WTC11 (cell line): Measurements from ENCODE around the gene IFNA2. TPM values are rescaled to one million over a fixed set of nuclear protein-coding genes. Genes with fewer than 3 reads are reported as not detected.

Source experiments
- AR ChIP-seq: fragments of 250-450 bp; sonication (Bioruptor Pico); IDR thresholded peaks from 2 replicates; pipeline ENCODE4 v1.9.0; 2021; ENCODE audit warnings: mild to moderate bottlenecking
- ATF2 ChIP-seq: sonication (generic); formaldehyde crosslinking; IDR thresholded peaks from 2 replicates; pipeline ENCODE4 v1.8.1; 2022; ENCODE audit warnings: low read depth, missing genetic modification reagents, borderline replicate concordance
- ATF3 ChIP-seq: sonication (generic); formaldehyde crosslinking; conservative IDR thresholded peaks from 2 replicates; pipeline ENCODE4 v1.8.1; 2022; ENCODE audit warnings: mild to moderate bottlenecking, missing genetic modification reagents
- FOXJ3 ChIP-seq: sonication (generic); formaldehyde crosslinking; IDR thresholded peaks from 2 replicates; pipeline ENCODE4 v1.9.0; 2021; ENCODE audit warnings: missing genetic modification reagents, mild to moderate bottlenecking, borderline replicate concordance
- FOXK1 ChIP-seq: sonication (generic); formaldehyde crosslinking; IDR thresholded peaks from 2 replicates; pipeline ENCODE4 v1.8.0; 2022; ENCODE audit warnings: mild to moderate bottlenecking, moderate library complexity, missing genetic modification reagents
- FOXP4 ChIP-seq: sonication (generic); formaldehyde crosslinking; IDR thresholded peaks from 2 replicates; pipeline ENCODE4 v1.8.0; 2022; ENCODE audit warnings: mild to moderate bottlenecking, missing genetic modification reagents
- GTF2I ChIP-seq: fragments of 250-450 bp; sonication (Bioruptor Pico); conservative IDR thresholded peaks from 2 replicates; pipeline ENCODE4 v1.4.0; 2021; ENCODE audit warnings: mild to moderate bottlenecking
- IRF1 ChIP-seq: sonication (generic); formaldehyde crosslinking; IDR thresholded peaks from 2 replicates; pipeline ENCODE4 v1.8.0; 2023; ENCODE audit warnings: missing genetic modification reagents
- JAZF1 ChIP-seq: fragments of 250-450 bp; sonication (Bioruptor Pico); IDR thresholded peaks from 2 replicates; pipeline ENCODE4 v1.9.0; 2021; ENCODE audit warnings: moderate library complexity, mild to moderate bottlenecking, inconsistent platforms
- JUN ChIP-seq: sonication (generic); formaldehyde crosslinking; IDR thresholded peaks from 2 replicates; pipeline ENCODE4 v1.8.0; 2023; ENCODE audit warnings: mild to moderate bottlenecking, missing genetic modification reagents
- KAT7 ChIP-seq: sonication (generic); formaldehyde crosslinking; IDR thresholded peaks from 2 replicates; pipeline ENCODE4 v1.8.1; 2023; ENCODE audit warnings: missing genetic modification reagents, mild to moderate bottlenecking, borderline replicate concordance
- MLX ChIP-seq: sonication (generic); formaldehyde crosslinking; IDR thresholded peaks from 2 replicates; pipeline ENCODE4 v1.8.1; 2023; ENCODE audit warnings: mild to moderate bottlenecking, missing genetic modification reagents, moderate library complexity
- NFYB ChIP-seq: sonication (generic); formaldehyde crosslinking; conservative IDR thresholded peaks from 2 replicates; pipeline ENCODE4 v1.8.0; 2022; ENCODE audit warnings: low read depth, missing genetic modification reagents
- PREB ChIP-seq: sonication (generic); formaldehyde crosslinking; IDR thresholded peaks from 2 replicates; pipeline ENCODE4 v1.8.1; 2022; ENCODE audit warnings: mild to moderate bottlenecking, missing genetic modification reagents, moderate library complexity, borderline replicate concordance
- RORB ChIP-seq: fragments of 250-450 bp; sonication (Bioruptor Pico); IDR thresholded peaks from 2 replicates; pipeline ENCODE4 v1.9.0; 2021; ENCODE audit warnings: mild to moderate bottlenecking
- SMAD3 ChIP-seq: sonication (generic); formaldehyde crosslinking; IDR thresholded peaks from 2 replicates; pipeline ENCODE4 v1.8.0; 2022; ENCODE audit warnings: missing genetic modification reagents, mild to moderate bottlenecking, borderline replicate concordance
- USF2 ChIP-seq: sonication (generic); formaldehyde crosslinking; IDR thresholded peaks from 2 replicates; pipeline ENCODE4 v1.8.1; 2023; ENCODE audit warnings: mild to moderate bottlenecking, missing genetic modification reagents, moderate library complexity
- ZNF219 ChIP-seq: sonication (generic); formaldehyde crosslinking; IDR thresholded peaks from 2 replicates; pipeline ENCODE4 v1.8.0; 2023; ENCODE audit warnings: missing genetic modification reagents, mild to moderate bottlenecking, borderline replicate concordance
- total RNA-seq: library from RNA; stranded (reverse); gene quantifications from 3 replicates; pipeline ENCODE4 v1.2.3, GENCODE V29; 2021

IFNA2 gene
- total RNA-seq, 1 experiment from 2014 or later: not detected

GRCh38 chr9:21334701-21335632 is 50.2 kb downstream of the IFNA2 start, which contains the start of gene KLHL9 (continued):
- TF ChIP-seq IRF1: no peak
- no peak for TF ChIP-seq ATF3
- no peak for TF ChIP-seq KAT7 (CRISPR knock-in tag)
- TF ChIP-seq RORB (CRISPR knock-in tag): no peak
- TF ChIP-seq NFYB (CRISPR knock-in tag): no peak
- TF ChIP-seq PREB (CRISPR knock-in tag): no peak
- 0 out of 2 replicates have a peak, but pooled peaks have one; percentile 57 for TF ChIP-seq SMAD3 (CRISPR knock-in tag)
- peak; percentile 53; the same call in 1 of the 2 replicates for TF ChIP-seq FOXK1
- TF ChIP-seq JAZF1 (CRISPR knock-in tag): no peak
- TF ChIP-seq MLX (CRISPR knock-in tag): no peak
- TF ChIP-seq GTF2I (CRISPR knock-in tag): no peak
- no peak; the same call in 1 of the 2 replicates for TF ChIP-seq USF2 (CRISPR knock-in tag)
- TF ChIP-seq JUN (CRISPR knock-in tag): 0 out of 2 replicates have a peak, but pooled peaks have one; percentile 72
- TF ChIP-seq FOXP4 (CRISPR knock-in tag): no peak
- TF ChIP-seq AR (CRISPR knock-in tag): no peak
- no peak for TF ChIP-seq FOXJ3 (CRISPR knock-in tag)
- TF ChIP-seq ZNF219 (CRISPR knock-in tag): 0 out of 2 replicates have a peak, but pooled peaks have one; percentile 20
- TF ChIP-seq ATF2 (CRISPR knock-in tag): no peak

Other genes starting within 250 kb of the IFNA2 start
- not detected in 3 replicates for gene IFNW1, start 243.6 kb downstream of the IFNA2 start, total RNA-seq
- not detected in 3 replicates for gene IFNA21, start 218.7 kb downstream of the IFNA2 start, total RNA-seq
- gene IFNA4, start 197.8 kb downstream of the IFNA2 start, total RNA-seq: not detected in 3 replicates
- gene IFNA7, start 183.2 kb downstream of the IFNA2 start, total RNA-seq: not detected in 3 replicates
- gene IFNA10, start 178.3 kb downstream of the IFNA2 start, total RNA-seq: not detected in 3 replicates
- gene IFNA16, start 168.1 kb downstream of the IFNA2 start, total RNA-seq: not detected in 3 replicates
- gene IFNA17, start 157.2 kb downstream of the IFNA2 start, total RNA-seq: not detected in 3 replicates
- gene IFNA14, start 145.4 kb downstream of the IFNA2 start, total RNA-seq: not detected in 3 replicates
- gene IFNA5, start 80.1 kb downstream of the IFNA2 start, total RNA-seq: not detected in 3 replicates
- gene KLHL9, start 50.0 kb downstream of the IFNA2 start, total RNA-seq: 15.6 to 17.4 TPM (median 16.1 TPM) in 3 replicates
- gene IFNA6, start 34.5 kb downstream of the IFNA2 start, total RNA-seq: not detected in 3 replicates
- not detected in 3 replicates for gene IFNA13, start 17.3 kb downstream of the IFNA2 start, total RNA-seq
- not detected in 3 replicates for gene IFNA8, start 23.7 kb upstream of the IFNA2 start, total RNA-seq
- not detected in 3 replicates for gene IFNA1, start 55.0 kb upstream of the IFNA2 start, total RNA-seq
- 0.11 to 0.14 TPM in 2 of 3 replicates, not detected in the other for gene IFNE, start 96.9 kb upstream of the IFNA2 start, total RNA-seq